SK-N-SH treated with all-trans-retinoic acid at 6 μM for 48 hours (cell line): Measurements from ENCODE around the gene PPFIA1.
A peak's percentile ranks its signal among the peaks of the same experiment; 100 is the strongest.

Source experiments
- ATAC-seq: fragments of 200-7000 bp; cut with Tn5 transposase; 3 replicates; pipeline ENCODE4 v1.9.1; 2020; ENCODE audit warnings: mild to moderate bottlenecking, moderate library complexity
- ARNTL ChIP-seq: fragments of 450-650 bp; formaldehyde crosslinking; IDR thresholded peaks from 2 replicates; pipeline ENCODE4 v1.5.0; 2020; ENCODE audit warnings: low read depth, mild to moderate bottlenecking, moderate library complexity, borderline replicate concordance
- BACH2 ChIP-seq: fragments of 250-450 bp; sonication (Bioruptor Pico); IDR thresholded peaks from 2 replicates; pipeline ENCODE4 v1.9.0; 2021; ENCODE audit warnings: mild to moderate bottlenecking, borderline replicate concordance
- CSDC2 ChIP-seq: fragments of 250-450 bp; sonication (Bioruptor Pico); IDR thresholded peaks from 2 replicates; pipeline ENCODE4 v1.5.0; 2020; ENCODE audit warnings: mild to moderate bottlenecking, moderate library complexity
- ESRRG ChIP-seq: fragments of 250-450 bp; sonication (Bioruptor Pico); IDR thresholded peaks from 2 replicates; pipeline ENCODE4 v1.6.1; 2021; ENCODE audit warnings: mild to moderate bottlenecking
- GLIS3 ChIP-seq: fragments of 250-450 bp; sonication (Bioruptor Pico); IDR thresholded peaks from 2 replicates; pipeline ENCODE4 v1.5.0; 2020; ENCODE audit warnings: mild to moderate bottlenecking, moderate library complexity
- ISL1 ChIP-seq: fragments of 250-450 bp; sonication (Bioruptor Pico); IDR thresholded peaks from 2 replicates; pipeline ENCODE4 v2.1.2; 2022; ENCODE audit warnings: mild to moderate bottlenecking, moderate library complexity
- OSR1 ChIP-seq: fragments of 250-450 bp; sonication (Bioruptor Pico); IDR thresholded peaks from 2 replicates; pipeline ENCODE4 v1.8.0; 2022; ENCODE audit warnings: moderate library complexity, mild to moderate bottlenecking, inconsistent platforms
- PPARA ChIP-seq: fragments of 250-450 bp; sonication (Bioruptor Pico); IDR thresholded peaks from 2 replicates; pipeline ENCODE4 v1.5.0; 2020; ENCODE audit warnings: mild to moderate bottlenecking, borderline replicate concordance
- RARB ChIP-seq: fragments of 250-450 bp; sonication (Bioruptor Pico); IDR thresholded peaks from 2 replicates; pipeline ENCODE4 v1.8.0; 2021; ENCODE audit warnings: mild to moderate bottlenecking, moderate library complexity
- SNAI2 ChIP-seq: fragments of 250-450 bp; sonication (Bioruptor Pico); IDR thresholded peaks from 2 replicates; pipeline ENCODE4 v1.5.0; 2020; ENCODE audit warnings: mild to moderate bottlenecking, moderate library complexity
- TCF4 ChIP-seq: fragments of 250-450 bp; sonication (Bioruptor Pico); IDR thresholded peaks from 2 replicates; pipeline ENCODE4 v1.8.0; 2021; ENCODE audit warnings: mild to moderate bottlenecking, moderate library complexity, borderline replicate concordance
- TOX ChIP-seq: fragments of 250-450 bp; sonication (Bioruptor Pico); IDR thresholded peaks from 2 replicates; pipeline ENCODE4 v1.8.0; 2021; ENCODE audit warnings: mild to moderate bottlenecking, moderate library complexity, borderline replicate concordance
- ZC3H10 ChIP-seq: fragments of 250-450 bp; sonication (Bioruptor Pico); IDR thresholded peaks from 2 replicates; pipeline ENCODE4 v1.5.1; 2021; ENCODE audit warnings: mild to moderate bottlenecking, moderate library complexity
- ZFP3 ChIP-seq: fragments of 250-450 bp; sonication (Bioruptor Pico); IDR thresholded peaks from 2 replicates; pipeline ENCODE4 v1.5.0; 2020; ENCODE audit warnings: mild to moderate bottlenecking, moderate library complexity
- ZFP30 ChIP-seq: fragments of 450-650 bp; formaldehyde crosslinking; IDR thresholded peaks from 2 replicates; pipeline ENCODE4 v1.5.0; 2022; ENCODE audit warnings: mild to moderate bottlenecking, moderate library complexity
- ZNF565 ChIP-seq: fragments of 450-650 bp; formaldehyde crosslinking; conservative IDR thresholded peaks from 2 replicates; pipeline ENCODE4 v1.5.0; 2020; ENCODE audit warnings: low read depth, mild to moderate bottlenecking, moderate library complexity
- ZNF70 ChIP-seq: fragments of 450-650 bp; formaldehyde crosslinking; IDR thresholded peaks from 2 replicates; pipeline ENCODE4 v1.5.0; 2020; ENCODE audit warnings: mild to moderate bottlenecking, moderate library complexity
- ZNF8 ChIP-seq: fragments of 450-650 bp; formaldehyde crosslinking; IDR thresholded peaks from 2 replicates; pipeline ENCODE4 v1.5.0; 2020; ENCODE audit warnings: mild to moderate bottlenecking, moderate library complexity
- TF ChIP-seq, protein P1 (sequence below): fragments of 250-450 bp; sonication (Bioruptor Pico); IDR thresholded peaks from 2 replicates; pipeline ENCODE4 v1.5.1; 2020; ENCODE audit warnings: low read depth, mild to moderate bottlenecking, moderate library complexity
- TF ChIP-seq, protein P2 (sequence below): fragments of 250-450 bp; sonication (Bioruptor Pico); IDR thresholded peaks from 2 replicates; pipeline ENCODE4 v1.5.0; 2020; ENCODE audit warnings: mild to moderate bottlenecking, moderate library complexity
- TF ChIP-seq, protein P3 (sequence below): fragments of 250-450 bp; sonication (Bioruptor Pico); IDR thresholded peaks from 2 replicates; pipeline ENCODE4 v1.5.1; 2021; ENCODE audit warnings: mild to moderate bottlenecking, moderate library complexity
- TF ChIP-seq, protein P4 (sequence below): fragments of 250-450 bp; sonication (Bioruptor Pico); IDR thresholded peaks from 2 replicates; pipeline ENCODE4 v1.8.0; 2021; ENCODE audit warnings: low read depth, mild to moderate bottlenecking, moderate library complexity, borderline replicate concordance
- TF ChIP-seq, protein P5 (sequence below): fragments of 250-450 bp; sonication (Bioruptor Pico); IDR thresholded peaks from 2 replicates; pipeline ENCODE4 v1.8.0; 2020; ENCODE audit warnings: mild to moderate bottlenecking, moderate library complexity, borderline replicate concordance

The PPFIA1 gene

DNA sequence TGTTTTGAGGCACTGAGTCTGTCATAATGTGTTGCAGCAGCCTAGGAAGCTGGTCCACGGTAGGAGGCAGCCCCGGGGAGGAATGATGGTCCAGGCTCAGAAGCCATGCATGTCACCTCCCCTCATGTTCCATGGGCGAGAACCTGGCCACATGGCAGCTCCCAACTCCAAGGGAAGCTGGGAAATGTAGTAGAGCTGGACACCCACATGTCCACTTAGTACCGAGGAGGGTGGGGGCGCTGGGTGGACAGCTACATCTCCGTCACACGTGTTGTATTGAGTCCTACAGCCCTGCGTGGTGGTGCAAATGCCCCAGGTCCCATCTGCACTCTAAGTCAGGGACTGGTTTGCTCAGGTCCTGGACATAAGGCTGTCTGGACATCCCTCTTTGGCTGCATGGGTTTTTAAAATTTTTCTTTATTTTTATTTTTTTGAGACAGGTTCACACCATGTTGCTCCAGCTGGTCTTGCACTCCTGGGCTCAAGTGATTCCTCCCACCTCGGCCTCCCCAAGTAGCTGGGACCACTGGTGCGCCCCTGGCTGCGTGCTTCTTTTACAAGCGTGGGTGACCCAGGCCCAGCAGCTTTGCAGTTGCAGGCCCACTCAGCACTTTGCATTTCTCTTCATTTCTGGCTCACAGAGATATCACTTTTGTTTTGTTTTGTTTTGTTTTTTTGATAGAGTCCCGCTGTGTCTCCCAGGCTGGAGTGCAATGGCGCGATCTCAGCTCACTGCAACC, 123.9 kb downstream of the PPFIA1 start (continued):
- TF ChIP-seq TOX (CRISPR knock-in tag), result no peak
- TF ChIP-seq ZC3H10 (CRISPR knock-in tag), result no peak

DNA sequence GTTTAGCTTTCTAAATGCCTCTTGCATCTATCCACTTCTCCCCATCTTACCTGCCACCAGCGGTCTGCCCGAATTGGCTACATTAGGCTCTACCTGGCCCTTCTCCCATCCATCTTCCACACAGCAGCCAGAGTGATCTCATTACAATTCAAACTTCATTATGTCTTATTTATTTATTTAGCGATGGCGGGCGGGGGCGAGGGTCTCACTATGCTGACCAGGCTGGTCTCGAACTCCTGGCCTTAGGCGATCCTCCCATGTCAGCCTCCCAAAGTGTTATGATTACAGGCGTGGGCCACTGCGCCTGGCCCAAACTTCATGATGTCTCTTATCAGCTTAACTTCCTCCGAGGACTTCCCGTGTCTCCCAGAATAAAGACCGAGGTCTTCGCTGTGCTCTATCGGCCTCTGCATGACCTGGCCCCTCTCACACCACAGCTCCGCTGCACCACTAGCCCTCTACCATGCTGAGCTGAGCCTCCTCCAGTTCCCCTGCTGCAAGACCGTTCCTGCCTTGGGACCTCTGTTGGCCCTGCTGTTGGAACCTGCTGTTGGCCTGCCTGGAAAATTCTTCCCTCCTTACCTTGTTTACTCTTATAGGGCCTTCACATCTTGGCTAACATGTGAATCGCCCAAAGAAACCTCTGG, 127.0 kb downstream of the PPFIA1 start:
- peak; percentile 43 for ATAC-seq
- TF ChIP-seq ZNF565 (no peak), ZFP30 (CRISPR knock-in tag) (no peak), TCF4 (CRISPR knock-in tag) (no peak), ZNF70 (CRISPR knock-in tag) (no peak), TOX (CRISPR knock-in tag) (no peak), ZC3H10 (CRISPR knock-in tag) (no peak), RARB (no peak), SNAI2 (CRISPR knock-in tag) (no peak), OSR1 (no peak), ZNF8 (no peak), BACH2 (CRISPR knock-in tag) (no peak), ZFP3 (no peak)
- TF ChIP-seq, protein P1, sequence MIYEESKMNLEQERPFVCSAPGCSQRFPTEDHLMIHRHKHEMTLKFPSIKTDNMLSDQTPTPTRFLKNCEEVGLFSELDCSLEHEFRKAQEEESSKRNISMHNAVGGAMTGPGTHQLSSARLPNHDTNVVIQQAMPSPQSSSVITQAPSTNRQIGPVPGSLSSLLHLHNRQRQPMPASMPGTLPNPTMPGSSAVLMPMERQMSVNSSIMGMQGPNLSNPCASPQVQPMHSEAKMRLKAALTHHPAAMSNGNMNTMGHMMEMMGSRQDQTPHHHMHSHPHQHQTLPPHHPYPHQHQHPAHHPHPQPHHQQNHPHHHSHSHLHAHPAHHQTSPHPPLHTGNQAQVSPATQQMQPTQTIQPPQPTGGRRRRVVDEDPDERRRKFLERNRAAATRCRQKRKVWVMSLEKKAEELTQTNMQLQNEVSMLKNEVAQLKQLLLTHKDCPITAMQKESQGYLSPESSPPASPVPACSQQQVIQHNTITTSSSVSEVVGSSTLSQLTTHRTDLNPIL (CRISPR knock-in tag), result no peak

DNA sequence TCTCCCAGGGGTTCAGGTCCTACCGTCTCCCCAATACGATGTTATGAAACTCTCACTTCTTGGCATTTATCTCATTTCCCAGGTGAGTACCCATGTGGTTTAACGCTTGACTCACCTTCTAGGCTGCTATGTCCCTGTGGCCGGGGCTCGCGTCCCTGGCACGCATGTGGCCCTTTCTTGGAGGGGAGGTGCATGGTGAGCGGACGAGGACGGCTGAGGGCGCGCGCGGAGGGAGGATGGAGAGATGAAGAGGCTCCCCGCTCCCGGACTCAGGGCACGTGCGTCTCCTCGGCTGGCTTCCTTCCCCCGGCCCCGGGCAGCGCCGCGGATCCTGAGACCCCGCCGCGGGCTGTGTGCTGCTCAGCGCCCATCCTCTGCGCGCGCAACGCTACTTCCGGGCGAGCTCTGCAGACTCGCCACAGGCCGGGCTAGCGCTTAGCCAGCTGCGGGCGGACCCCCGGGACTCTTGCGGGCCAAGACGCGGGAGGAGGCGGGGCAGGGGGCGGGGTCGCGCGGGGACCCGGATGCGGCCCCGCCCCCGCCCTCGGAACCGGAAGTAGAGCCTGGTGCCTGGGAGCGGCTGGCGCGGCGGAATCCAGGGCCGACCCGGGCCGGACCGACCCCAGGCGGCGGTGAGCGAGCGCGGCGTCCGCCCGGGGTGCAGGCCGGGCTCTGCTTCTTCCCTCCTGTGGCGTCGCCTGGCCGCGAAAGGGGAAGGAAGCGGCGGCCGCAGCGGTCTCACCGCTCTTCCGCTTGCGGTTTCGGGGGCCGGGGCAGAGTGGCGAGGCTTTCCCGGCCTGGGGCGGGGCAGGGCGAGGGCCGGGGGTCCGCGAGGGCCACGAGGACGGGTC, 127.7 kb downstream of the PPFIA1 start, which contains the start of gene CTTN:
TSS of gene CTTN (plus strand) at position 547 of the 851 bp plus-strand sequence. CDS start 8,769 bp downstream, outside the sequence.
- TF ChIP-seq ISL1 (CRISPR knock-in tag), result no peak
- TF ChIP-seq, protein P1 (CRISPR knock-in tag), result no peak
- TF ChIP-seq GLIS3 (CRISPR knock-in tag), result no peak
- TF ChIP-seq SNAI2 (CRISPR knock-in tag), result no peak
- no peak for TF ChIP-seq ZNF70 (CRISPR knock-in tag)
- TF ChIP-seq ZFP3, result no peak
- no peak for TF ChIP-seq CSDC2 (CRISPR knock-in tag)
- TF ChIP-seq ESRRG (CRISPR knock-in tag), result no peak
- TF ChIP-seq, protein P2, sequence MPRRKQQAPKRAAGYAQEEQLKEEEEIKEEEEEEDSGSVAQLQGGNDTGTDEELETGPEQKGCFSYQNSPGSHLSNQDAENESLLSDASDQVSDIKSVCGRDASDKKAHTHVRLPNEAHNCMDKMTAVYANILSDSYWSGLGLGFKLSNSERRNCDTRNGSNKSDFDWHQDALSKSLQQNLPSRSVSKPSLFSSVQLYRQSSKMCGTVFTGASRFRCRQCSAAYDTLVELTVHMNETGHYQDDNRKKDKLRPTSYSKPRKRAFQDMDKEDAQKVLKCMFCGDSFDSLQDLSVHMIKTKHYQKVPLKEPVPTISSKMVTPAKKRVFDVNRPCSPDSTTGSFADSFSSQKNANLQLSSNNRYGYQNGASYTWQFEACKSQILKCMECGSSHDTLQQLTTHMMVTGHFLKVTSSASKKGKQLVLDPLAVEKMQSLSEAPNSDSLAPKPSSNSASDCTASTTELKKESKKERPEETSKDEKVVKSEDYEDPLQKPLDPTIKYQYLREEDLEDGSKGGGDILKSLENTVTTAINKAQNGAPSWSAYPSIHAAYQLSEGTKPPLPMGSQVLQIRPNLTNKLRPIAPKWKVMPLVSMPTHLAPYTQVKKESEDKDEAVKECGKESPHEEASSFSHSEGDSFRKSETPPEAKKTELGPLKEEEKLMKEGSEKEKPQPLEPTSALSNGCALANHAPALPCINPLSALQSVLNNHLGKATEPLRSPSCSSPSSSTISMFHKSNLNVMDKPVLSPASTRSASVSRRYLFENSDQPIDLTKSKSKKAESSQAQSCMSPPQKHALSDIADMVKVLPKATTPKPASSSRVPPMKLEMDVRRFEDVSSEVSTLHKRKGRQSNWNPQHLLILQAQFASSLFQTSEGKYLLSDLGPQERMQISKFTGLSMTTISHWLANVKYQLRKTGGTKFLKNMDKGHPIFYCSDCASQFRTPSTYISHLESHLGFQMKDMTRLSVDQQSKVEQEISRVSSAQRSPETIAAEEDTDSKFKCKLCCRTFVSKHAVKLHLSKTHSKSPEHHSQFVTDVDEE, result no peak
- TF ChIP-seq, protein P3, sequence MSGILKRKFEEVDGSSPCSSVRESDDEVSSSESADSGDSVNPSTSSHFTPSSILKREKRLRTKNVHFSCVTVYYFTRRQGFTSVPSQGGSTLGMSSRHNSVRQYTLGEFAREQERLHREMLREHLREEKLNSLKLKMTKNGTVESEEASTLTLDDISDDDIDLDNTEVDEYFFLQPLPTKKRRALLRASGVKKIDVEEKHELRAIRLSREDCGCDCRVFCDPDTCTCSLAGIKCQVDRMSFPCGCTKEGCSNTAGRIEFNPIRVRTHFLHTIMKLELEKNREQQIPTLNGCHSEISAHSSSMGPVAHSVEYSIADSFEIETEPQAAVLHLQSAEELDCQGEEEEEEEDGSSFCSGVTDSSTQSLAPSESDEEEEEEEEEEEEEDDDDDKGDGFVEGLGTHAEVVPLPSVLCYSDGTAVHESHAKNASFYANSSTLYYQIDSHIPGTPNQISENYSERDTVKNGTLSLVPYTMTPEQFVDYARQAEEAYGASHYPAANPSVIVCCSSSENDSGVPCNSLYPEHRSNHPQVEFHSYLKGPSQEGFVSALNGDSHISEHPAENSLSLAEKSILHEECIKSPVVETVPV (CRISPR knock-in tag), result no peak
- TF ChIP-seq ARNTL, result no peak
- TF ChIP-seq, protein P4, sequence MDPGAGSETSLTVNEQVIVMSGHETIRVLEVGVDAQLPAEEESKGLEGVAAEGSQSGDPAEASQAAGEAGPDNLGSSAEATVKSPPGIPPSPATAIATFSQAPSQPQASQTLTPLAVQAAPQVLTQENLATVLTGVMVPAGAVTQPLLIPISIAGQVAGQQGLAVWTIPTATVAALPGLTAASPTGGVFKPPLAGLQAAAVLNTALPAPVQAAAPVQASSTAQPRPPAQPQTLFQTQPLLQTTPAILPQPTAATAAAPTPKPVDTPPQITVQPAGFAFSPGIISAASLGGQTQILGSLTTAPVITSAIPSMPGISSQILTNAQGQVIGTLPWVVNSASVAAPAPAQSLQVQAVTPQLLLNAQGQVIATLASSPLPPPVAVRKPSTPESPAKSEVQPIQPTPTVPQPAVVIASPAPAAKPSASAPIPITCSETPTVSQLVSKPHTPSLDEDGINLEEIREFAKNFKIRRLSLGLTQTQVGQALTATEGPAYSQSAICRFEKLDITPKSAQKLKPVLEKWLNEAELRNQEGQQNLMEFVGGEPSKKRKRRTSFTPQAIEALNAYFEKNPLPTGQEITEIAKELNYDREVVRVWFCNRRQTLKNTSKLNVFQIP (CRISPR knock-in tag), result no peak
- TF ChIP-seq PPARA (CRISPR knock-in tag), result no peak
- TF ChIP-seq, protein P5, sequence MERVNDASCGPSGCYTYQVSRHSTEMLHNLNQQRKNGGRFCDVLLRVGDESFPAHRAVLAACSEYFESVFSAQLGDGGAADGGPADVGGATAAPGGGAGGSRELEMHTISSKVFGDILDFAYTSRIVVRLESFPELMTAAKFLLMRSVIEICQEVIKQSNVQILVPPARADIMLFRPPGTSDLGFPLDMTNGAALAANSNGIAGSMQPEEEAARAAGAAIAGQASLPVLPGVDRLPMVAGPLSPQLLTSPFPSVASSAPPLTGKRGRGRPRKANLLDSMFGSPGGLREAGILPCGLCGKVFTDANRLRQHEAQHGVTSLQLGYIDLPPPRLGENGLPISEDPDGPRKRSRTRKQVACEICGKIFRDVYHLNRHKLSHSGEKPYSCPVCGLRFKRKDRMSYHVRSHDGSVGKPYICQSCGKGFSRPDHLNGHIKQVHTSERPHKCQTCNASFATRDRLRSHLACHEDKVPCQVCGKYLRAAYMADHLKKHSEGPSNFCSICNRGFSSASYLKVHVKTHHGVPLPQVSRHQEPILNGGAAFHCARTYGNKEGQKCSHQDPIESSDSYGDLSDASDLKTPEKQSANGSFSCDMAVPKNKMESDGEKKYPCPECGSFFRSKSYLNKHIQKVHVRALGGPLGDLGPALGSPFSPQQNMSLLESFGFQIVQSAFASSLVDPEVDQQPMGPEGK (CRISPR knock-in tag), result no peak
- TF ChIP-seq TOX (CRISPR knock-in tag), result no peak
- TF ChIP-seq TCF4 (CRISPR knock-in tag), result no peak
- TF ChIP-seq ZFP30 (CRISPR knock-in tag), result no peak
- no peak for TF ChIP-seq OSR1
- no peak for TF ChIP-seq ZNF8
- TF ChIP-seq BACH2 (CRISPR knock-in tag), result no peak
- peak; percentile 85 for ATAC-seq
